OCI-LY1 (cell line): ENCODE measurements around the gene ELOA.

Experiments
- H2AFZ ChIP-seq: fragments of 200-600 bp; sonication (generic), shearing (Covaris generic); 2 replicates; pipeline ENCODE4 v1.6.0; 2014; ENCODE audit warnings: antibody characterized with exemption, mild to moderate bottlenecking, low read length
- H3F3A ChIP-seq: fragments of 200-600 bp; sonication (generic), shearing (Covaris generic); 2 replicates; pipeline ENCODE4 v1.6.0; 2014; ENCODE audit warnings: mild to moderate bottlenecking, antibody characterized with exemption, low read length, moderate library complexity; ENCODE audit not compliant: insufficient read depth
- H3K27ac ChIP-seq: fragments of 200-600 bp; sonication (generic); 2 replicates; pipeline ENCODE4 v1.5.1; 2014; ENCODE audit warnings: low read length, mixed run types, mild to moderate bottlenecking, low read depth; ENCODE audit not compliant: poor library complexity, severe bottlenecking
- H3K27me3 ChIP-seq: fragments of 200-600 bp; sonication (generic); 2 replicates; pipeline ENCODE4 v1.6.0; 2014; ENCODE audit warnings: antibody characterized with exemption, mild to moderate bottlenecking, low read length, moderate library complexity; ENCODE audit not compliant: insufficient read depth
- H3K36me3 ChIP-seq: fragments of 200-600 bp; sonication (generic); 2 replicates; pipeline ENCODE4 v1.6.1; 2014; ENCODE audit warnings: mild to moderate bottlenecking, antibody characterized with exemption, low read length, moderate library complexity, mixed read lengths; ENCODE audit not compliant: insufficient read depth
- H3K4me1 ChIP-seq: fragments of 200-600 bp; sonication (generic); 2 replicates; pipeline ENCODE4 v1.5.1; 2014; ENCODE audit warnings: mild to moderate bottlenecking, low read length, moderate library complexity; ENCODE audit not compliant: insufficient read depth, severe bottlenecking
- H3K4me2 ChIP-seq: fragments of 200-600 bp; sonication (generic), shearing (Covaris generic); 2 replicates; pipeline ENCODE4 v1.6.1; 2014; ENCODE audit warnings: low read length
- H3K4me3 ChIP-seq: fragments of 200-600 bp; sonication (generic); 2 replicates; pipeline ENCODE4 v1.5.1; 2014; ENCODE audit warnings: low read length, low read depth, mild to moderate bottlenecking, mixed read lengths; ENCODE audit not compliant: poor library complexity, severe bottlenecking
- H3K79me2 ChIP-seq: fragments of 200-600 bp; shearing (Covaris generic); 2 replicates; pipeline ENCODE4 v1.6.1; 2016; ENCODE audit warnings: mixed run types, low read length, mixed read lengths; ENCODE audit not compliant: insufficient read depth
- H3K9ac ChIP-seq: fragments of 200-600 bp; sonication (generic), shearing (Covaris generic); 2 replicates; pipeline ENCODE4 v1.6.1; 2014; ENCODE audit warnings: mild to moderate bottlenecking, low read length, mixed read lengths
- H3K9me2 ChIP-seq: fragments of 200-600 bp; sonication (generic), shearing (Covaris generic); 2 replicates; pipeline ENCODE4 v1.6.1; 2014; ENCODE audit warnings: low read depth, mild to moderate bottlenecking, low read length, mixed read lengths
- H3K9me3 ChIP-seq: fragments of 200-600 bp; shearing (Covaris generic); 2 replicates; pipeline ENCODE4 v1.6.1; 2014; ENCODE audit warnings: low read length, mixed read lengths
- H4K20me1 ChIP-seq: fragments of 200-600 bp; sonication (generic), shearing (Covaris generic); 2 replicates; pipeline ENCODE4 v1.6.0; 2016; ENCODE audit warnings: mild to moderate bottlenecking, low read length; ENCODE audit not compliant: insufficient read depth
- CTCF ChIP-seq: fragments of 200-600 bp; sonication (generic), shearing (Covaris generic); IDR thresholded peaks from 2 replicates; pipeline ENCODE4 v1.5.1; 2017; ENCODE audit warnings: mild to moderate bottlenecking, antibody characterized with exemption, low read length, moderate library complexity, mixed read lengths
- EZH2 ChIP-seq: fragments of 200-600 bp; sonication (generic), shearing (Covaris generic); IDR thresholded peaks from 2 replicates; pipeline ENCODE4 v1.8.0; 2017; ENCODE audit warnings: borderline replicate concordance, mixed run types, mild to moderate bottlenecking, antibody characterized with exemption, low read length, moderate library complexity, mixed read lengths

The ELOA gene

GRCh38 chr1:23798662-23799142 lies 55.4 kb downstream of the ELOA start:
- H4K20me1 ChIP-seq: no peaks in the 10 kb centered on the region
- H3K36me3 ChIP-seq: peaks cover 20% of the 10 kb centered on the region; the same call in 1 of the 2 replicates
- TF ChIP-seq CTCF (peak; percentile 52), EZH2 (no peak)
- H3K9ac ChIP-seq: no peak overlapping the region
- peaks cover 21% of the 10 kb centered on the region for H3K4me1 ChIP-seq
- no peaks in the 10 kb centered on the region for H3K27me3 ChIP-seq
- H3K4me3 ChIP-seq: no peak overlapping the region
- peak overlapping the region; percentile 93; the same call in 1 of the 2 replicates for H3K4me2 ChIP-seq
- no peaks in the 10 kb centered on the region for H3K9me2 ChIP-seq
- peak overlapping the region; percentile 18 for H3K27ac ChIP-seq
- H3K79me2 ChIP-seq: no peaks in the 10 kb centered on the region
- no peak overlapping the region for H2AFZ ChIP-seq
- no peaks in the 10 kb centered on the region for H3K9me3 ChIP-seq
- H3F3A ChIP-seq: no peaks in the 10 kb centered on the region

GRCh38 chr1:23799255-23799569 lies 55.9 kb downstream of the ELOA start:
- Histone ChIP-seq H4K20me1 (no peaks in the 10 kb centered on the region), H3F3A (no peaks in the 10 kb centered on the region), H3K4me1 (peaks cover 21% of the 10 kb centered on the region), H3K9ac (peak overlapping the region; percentile 93; the same call in 1 of the 2 replicates), H3K36me3 (peaks cover 20% of the 10 kb centered on the region; the same call in 1 of the 2 replicates), H3K79me2 (no peaks in the 10 kb centered on the region), H3K4me2 (peak overlapping the region; percentile 93), H3K27ac (peak overlapping the region; percentile 18), H3K9me3 (no peaks in the 10 kb centered on the region), H3K9me2 (no peaks in the 10 kb centered on the region), H3K27me3 (no peaks in the 10 kb centered on the region), H2AFZ (no peak overlapping the region), H3K4me3 (peak overlapping the region; percentile 86)
- TF ChIP-seq EZH2 (no peak), CTCF (no peak)

DNA sequence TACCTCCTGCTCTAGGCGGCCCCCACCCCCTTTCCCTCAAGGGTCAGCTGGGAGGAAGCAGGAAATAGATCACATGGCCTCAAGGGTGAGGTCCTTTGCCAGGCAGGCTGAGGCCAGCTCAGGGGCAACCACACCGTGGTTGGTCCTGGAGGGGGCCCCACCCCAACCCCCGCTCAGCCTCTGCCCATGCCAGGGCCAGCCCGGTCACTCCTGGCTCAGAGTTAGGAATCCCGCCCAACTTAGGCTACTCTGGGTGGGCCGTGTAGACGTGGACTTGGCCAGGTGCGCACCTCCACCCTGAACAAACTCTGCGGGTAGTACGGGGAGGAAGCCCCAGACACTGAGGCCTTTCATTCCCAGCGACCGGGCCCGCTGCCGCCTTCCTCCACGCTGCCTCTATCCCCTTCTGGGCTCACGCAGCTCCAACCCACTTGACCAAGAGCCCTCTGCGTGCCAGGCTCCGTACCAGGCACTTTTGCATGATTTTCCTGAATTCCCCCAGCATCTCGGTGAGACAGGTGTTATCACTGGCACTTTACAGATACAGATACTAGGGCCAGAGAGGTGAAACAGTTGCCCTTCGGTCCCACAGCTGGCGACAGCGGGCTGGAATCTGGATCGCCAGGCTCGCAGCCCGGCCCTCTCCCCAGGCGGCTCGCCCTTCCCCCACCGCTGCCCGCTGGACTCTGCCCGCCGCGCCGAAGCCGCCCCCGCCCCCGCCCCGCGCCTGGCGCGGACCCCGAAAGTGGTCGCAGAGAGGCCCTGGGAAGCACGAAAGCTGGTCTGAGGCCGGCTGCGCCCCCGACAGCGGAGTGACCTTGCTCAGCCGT lies 56.5 kb downstream of the ELOA start:
- Histone ChIP-seq H3K27me3 (no peaks in the 10 kb centered on the region), H3K79me2 (no peaks in the 10 kb centered on the region), H3F3A (no peaks in the 10 kb centered on the region), H3K9ac (peak overlapping the region; percentile 93), H4K20me1 (no peaks in the 10 kb centered on the region), H3K27ac (peak overlapping the region; percentile 18), H3K9me3 (no peaks in the 10 kb centered on the region), H2AFZ (no peak overlapping the region), H3K4me1 (peaks cover 21% of the 10 kb centered on the region), H3K9me2 (no peaks in the 10 kb centered on the region), H3K36me3 (peaks cover 20% of the 10 kb centered on the region; the same call in 1 of the 2 replicates), H3K4me3 (peak overlapping the region; percentile 86), H3K4me2 (peak overlapping the region; percentile 93)
- TF ChIP-seq CTCF (no peak), EZH2 (no peak)
